GM18907 (cell line): ENCODE results near the gene GSAP.

Experiments used
- ATAC-seq: cut with Tn5 transposase; IDR thresholded peaks from one replicate; pipeline ENCODE4 v1.9.1; 2021; ENCODE audit warnings: mild to moderate bottlenecking, moderate library complexity; ENCODE audit not compliant: unreplicated experiment

The GSAP gene

DNA sequence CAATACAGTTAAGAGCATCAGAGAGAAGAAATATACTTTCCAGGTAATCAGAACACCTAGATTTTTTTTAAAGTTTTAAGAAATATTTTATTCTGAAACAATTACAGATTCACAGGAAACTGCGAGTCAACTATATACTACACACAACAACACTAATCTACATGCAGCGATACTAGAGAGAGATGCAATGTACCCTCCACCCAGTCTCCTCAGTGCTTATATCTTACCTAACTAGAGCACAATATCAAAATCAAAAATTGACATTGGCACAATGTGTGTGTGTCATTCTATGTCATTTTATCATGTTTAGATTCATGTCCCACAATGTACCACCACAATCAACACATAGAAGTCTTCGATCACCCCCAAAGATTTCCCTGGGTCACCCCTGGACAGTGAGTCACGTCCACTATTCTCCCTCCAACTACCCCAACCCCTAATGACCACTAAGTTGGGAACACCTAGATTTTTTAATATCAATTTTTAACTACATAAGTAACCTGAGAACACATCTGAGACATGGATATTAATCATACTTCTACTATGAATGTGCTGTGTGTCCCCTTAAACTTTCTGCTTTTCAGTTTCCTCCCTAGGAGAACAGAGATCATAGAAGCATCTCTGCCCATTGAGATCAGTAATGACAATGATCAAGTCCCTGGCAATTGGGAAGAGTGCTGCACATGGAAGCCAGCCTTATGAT is 86.5 kb downstream of the GSAP start:
- ATAC-seq = peak; percentile 31

DNA sequence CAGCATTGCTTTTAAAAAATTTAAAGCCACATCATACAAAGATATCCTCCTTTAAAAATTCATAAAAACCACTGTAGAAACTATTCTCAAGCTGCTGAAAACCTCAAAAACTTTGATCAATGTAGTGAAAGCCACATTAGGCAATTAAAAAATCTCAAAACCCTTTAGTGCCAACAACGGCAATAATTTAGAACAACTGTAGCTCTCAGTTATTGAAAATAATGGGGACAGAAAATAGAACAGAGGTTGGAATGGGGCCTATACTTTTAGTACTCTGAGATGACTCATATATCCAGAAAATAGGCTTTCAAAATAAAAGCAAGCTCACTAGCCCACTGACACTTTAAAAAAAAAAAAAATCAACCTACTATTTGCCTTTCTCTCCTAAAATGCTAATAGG is 87.5 kb downstream of the GSAP start:
- no peak for ATAC-seq

DNA sequence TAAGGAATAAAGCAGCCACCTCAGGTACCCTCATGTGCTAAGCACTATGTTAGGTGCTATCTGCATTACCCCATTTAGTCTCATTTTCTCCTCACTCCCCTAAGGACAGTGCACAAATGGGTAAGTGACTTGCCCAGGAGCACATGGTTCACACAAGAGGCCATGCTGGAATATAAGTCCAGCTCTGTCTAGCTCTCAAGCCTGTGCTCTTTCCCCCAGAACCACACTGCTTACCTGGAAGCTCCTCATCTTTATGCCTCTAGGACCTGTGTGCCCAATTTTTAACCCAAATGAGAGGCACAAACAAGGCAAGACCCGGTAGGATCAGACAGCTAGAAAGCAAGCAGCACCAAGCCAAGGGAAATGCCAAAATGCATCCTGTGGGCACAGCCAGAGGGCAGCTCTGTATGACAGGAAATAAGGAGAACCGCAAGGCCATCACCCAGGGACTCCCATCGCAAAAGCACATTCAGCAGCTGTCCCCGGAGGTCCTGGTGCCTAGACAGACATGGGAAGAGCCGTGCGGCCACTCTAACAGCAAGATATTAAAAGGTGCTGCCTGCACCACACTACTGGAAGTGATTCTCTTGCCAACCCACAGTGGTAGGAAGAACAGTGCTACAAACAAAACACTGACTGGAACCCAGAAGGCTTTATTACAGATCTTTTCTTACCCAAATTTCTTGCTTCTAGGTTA is 88.1 kb downstream of the GSAP start:
- no peak for ATAC-seq

DNA sequence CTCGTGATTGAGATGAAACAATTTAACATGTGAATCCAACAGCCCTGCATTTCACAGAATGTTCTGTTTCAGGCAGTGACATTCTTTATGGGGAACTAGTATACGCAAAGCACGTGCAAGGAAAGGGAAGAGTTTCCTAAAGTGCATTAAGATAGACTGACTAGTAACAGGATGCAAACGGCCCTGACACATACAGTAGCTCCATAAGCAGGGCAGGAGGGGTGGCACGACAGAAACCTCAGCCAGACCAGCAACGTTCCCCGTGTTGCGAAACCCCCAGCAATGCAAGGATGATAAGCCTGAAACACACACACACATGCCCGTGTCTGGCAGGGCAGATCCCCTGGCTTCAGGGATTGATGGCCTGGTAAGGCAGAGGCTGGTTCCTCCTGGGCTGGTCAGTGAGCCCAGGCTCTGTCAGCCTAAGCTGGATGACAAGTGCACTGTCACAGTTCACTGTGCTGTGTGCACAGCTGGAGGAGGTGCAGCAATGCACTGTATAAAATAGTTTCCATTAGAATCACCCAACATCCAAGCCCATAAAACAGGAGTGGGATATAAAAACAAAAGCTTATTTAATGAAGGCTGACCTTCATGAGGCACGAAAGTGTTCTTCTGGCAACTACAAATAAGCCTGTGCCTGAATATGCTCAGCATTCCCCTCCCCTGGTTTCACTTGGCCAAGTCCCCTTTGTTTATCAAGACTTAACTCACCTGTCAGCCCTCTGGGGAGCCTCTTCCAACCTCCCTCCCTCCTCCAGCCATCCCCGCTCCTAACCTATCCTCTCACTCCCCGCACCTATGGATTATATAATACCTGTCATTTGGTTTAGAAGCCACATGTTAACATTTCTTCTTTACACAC is 88.8 kb downstream of the GSAP start:
- ATAC-seq = no peak

DNA sequence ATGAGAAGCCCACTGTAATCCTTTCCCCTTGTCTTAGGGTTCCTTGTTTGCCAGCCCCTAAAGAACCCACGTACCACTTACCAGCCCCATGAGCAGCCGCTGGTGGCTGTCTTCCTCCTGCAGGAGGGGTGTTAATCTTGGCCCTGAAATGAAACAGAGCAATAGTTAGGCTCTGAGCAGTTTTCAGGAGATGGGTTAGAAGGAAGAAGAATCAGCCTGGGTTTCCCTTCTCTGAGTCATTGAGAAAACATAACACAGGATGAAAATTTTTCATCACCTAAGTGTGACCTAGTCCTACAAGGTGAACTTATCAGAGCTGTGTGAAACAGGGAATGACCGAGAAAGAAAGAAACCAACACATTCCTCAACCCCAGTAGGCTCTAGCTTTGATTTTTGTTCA is 90.0 kb downstream of the GSAP start:
- no peak for ATAC-seq

DNA sequence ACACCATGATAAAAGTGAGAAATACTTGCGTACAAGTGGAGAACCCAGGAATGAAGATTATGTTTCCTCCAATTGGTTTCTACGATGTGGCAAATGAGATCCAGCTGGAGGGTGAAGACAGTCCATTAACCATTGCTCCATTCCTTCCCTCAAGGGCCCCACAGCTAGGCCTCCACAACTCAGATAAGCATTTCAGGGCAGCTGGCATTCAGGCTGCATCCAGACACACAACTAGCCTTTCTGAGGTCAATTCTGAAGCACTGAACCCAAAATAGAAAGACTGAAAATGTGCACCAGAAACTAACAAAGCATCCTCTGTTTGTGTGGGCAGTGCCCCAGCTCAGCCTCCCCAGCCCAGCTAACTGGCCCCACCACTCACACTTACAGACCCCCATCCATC is 94.8 kb downstream of the GSAP start:
- ATAC-seq = no peak

DNA sequence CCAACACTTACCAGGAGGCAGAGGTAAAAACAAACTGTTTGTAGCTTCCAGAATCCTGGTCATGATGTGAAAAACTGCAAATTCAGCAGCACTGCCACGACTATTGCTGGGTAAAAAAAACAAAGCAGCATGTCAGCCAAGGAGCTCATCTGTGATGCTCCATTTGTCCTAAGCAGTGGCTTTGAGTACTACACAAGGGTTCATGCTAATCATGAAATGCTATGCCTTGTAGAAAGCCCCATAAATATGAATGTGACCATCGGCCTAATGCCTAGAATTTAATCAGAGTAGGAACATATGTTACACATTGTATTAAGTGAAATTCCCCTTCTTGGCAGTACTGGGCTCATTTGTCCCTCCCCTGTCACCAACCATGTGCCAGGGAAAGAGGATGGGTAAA is 95.4 kb downstream of the GSAP start:
- ATAC-seq = no peak

DNA sequence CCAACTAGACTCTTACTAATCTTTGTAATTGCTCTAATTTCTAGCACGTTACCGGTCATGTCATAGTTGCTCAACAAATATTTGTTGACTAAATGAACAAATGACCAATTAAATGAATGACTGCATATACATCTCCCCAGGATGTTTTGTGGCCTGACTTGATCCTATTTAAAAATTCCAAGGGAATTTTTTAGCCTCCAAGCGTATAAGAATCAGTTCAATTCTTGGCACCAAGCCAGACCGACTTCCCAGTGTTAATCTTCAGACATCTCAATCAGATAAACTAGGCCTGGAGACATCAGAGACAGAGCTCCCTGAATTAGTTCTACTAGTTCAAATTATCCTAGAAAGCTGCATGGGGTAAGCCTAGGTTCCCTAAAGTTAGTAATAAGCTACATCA is 96.0 kb downstream of the GSAP start:
- ATAC-seq = no peak

DNA sequence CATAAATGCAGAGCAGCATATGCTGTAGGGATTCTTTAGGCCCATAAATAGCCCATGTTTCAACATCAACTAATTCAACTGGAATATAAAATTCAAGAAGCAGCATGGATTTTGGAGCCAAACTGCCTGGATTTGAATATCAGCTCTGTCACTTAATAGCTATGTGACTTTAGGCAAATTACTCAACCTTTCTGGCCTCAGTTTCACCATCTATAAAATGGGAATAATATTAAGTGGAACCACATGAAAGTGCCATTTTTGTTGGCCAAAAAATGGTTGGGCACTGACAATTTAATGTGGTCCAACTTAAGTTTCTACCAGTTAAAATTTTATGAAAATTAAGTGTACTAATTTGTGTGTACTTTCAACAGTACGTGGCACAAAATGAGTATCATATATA is 98.1 kb downstream of the GSAP start:
- no peak for ATAC-seq

DNA sequence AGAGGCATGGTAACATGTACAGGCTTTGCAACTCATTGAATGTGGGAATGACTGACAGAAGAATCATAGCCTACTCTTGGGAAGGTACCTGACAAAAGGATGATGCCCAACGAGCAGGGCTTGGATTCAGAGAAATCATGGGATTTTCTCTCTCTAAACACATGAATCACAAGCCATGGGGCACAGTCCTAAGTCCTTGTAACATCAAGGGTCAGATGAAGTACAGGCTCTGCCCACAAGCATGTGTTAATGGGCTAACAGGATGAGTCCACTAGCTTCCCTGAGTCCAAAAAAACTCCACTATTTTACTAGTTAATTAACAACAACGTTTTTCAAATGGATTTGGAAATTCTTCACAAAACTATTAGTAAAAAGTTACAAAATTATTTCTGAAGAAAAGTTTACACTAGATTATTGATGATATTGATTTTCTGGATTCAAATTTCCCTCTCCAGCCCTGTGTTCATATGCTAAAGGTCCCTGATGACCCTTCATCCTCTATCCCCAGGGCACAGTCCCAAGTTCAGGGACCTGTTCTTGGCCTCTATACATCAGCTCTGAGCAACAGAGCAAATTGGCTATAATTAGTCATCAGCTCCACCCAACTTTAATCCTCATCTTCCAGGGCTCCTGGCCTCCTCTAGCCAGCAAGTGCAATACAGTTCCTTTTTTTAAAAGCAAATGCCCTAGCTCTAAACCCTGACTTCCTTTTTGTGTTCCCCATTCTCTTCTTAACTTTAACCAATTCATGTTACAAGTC is 99.8 kb downstream of the GSAP start:
- ATAC-seq = no peak

DNA sequence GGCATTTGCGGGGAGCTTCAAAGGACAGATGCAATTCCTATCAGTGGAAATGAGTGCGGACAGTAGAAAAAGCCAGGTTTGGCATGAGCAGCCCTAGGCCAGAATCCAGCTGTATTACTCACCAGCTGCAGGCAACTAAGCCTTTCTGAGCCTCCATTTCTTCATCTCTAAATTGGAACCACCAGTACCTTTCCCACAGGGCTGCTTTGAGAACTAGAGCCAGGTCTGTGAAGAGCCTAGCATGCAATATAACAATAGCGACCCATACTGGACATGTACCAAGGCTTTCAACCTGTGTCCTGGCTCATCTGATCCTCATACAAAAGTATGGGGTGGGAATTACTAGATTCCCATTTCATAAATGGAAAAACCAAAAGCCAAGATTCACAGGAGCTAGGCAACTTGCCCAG is 101.0 kb downstream of the GSAP start:
- ATAC-seq = no peak

DNA sequence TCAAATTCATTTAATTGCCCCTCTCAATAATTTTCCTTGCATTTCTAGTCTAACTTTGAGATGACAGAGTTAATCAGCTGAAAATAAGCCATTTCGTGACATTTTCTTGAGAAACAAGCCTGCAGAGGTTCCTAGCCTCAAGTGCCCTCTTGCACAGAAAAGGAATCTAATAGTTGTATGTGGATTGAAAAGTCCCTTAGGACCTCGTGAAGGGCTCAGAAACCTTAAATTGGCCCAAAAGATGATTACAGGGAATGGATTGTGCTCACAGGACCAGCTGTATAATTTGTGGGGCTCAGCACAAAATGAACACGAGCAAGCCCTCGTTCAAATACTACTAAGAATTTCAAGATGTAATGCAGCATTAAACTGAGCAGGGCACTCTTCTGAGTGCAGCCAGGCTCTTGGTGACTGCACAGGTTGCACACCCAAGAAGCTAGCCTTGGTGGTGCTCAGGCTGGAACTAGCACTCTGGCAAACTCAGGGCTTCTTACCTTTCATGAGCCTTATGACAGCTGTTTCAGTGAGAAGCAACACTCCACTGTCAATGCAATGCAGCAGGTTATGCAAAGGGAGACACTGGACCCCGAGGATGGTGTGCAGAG is 102.2 kb downstream of the GSAP start:
- ATAC-seq = no peak

DNA sequence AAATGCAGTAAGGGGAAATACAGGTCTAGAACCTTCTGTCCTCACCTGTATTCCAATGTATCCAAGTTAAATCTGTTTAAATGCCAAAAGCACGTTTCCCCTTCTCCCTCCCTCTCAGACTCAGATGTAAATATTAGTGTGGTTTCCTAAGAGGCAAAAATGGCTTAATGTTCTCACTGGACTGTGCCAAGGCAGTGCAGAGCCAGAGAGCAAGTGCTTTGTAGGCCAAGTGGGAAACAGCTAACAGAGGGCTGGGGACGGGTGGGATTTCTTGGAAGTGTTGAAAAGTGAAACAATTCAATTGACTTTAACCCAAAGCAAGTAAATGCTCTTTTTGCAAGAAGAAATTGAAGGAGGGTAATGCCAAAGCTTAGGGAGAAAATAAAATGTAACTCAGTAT is 103.1 kb downstream of the GSAP start:
- no peak for ATAC-seq

DNA sequence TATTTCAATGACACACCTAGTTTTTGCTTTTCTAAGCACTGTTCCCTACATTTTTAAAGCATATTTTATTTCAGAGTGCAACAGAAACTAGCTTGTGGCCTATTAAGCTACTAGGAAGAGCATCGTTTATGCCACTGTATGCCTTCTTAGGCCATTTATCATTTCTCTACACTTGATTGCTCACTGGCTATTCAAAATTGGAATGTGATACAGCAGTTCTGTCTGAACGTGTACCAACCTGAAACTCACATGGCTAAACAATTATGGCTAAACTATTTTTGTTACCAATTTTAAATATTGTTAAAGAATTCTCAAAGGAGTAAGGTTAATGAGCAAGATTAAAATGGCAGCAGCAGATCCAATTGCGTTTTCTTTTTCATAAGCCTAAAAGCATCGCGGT is 105.2 kb downstream of the GSAP start:
- no peak for ATAC-seq

DNA sequence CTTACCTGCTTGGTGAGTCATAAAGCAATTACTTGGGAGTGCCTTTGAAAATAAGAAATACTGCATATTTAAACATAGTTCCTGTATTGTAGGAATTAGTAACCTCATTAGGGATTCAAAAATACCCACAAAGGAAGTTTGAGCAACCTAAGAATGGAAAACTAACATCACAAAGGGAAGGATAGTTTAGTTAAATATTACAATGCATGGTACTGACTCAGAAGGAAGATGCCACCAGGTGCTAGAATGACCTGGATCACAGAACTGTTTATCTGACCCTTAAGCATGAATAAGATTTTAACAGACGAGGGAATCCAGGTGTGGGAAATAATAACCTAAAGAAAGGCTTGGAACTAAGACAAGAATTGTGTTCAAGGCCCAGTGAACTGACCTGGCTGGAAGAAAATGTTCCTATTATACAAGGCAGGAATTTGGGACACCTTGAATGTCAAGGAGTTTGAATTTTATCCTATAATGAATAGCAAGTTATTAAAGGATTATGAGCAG is 106.4 kb downstream of the GSAP start:
- ATAC-seq = no peak

DNA sequence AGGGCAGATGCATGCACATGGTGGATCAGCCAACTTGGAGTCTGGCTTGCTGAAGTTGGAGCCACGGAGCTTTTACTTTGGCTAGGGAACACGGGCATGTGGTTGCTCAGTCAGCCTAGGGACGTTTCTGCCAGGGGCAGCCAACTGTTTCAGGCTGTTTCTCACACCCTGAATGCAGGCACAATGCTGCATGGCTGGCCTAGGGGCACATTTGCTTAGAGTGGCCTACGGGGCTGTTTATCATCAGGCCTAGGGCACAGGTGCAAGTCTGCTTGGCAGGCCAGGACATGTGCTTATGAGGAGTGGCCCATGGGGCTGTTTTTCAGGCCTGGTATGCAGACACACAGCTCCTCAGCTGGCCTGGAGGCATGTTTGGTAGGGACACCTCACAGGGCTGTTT is 107.4 kb downstream of the GSAP start:
- no peak for ATAC-seq

DNA sequence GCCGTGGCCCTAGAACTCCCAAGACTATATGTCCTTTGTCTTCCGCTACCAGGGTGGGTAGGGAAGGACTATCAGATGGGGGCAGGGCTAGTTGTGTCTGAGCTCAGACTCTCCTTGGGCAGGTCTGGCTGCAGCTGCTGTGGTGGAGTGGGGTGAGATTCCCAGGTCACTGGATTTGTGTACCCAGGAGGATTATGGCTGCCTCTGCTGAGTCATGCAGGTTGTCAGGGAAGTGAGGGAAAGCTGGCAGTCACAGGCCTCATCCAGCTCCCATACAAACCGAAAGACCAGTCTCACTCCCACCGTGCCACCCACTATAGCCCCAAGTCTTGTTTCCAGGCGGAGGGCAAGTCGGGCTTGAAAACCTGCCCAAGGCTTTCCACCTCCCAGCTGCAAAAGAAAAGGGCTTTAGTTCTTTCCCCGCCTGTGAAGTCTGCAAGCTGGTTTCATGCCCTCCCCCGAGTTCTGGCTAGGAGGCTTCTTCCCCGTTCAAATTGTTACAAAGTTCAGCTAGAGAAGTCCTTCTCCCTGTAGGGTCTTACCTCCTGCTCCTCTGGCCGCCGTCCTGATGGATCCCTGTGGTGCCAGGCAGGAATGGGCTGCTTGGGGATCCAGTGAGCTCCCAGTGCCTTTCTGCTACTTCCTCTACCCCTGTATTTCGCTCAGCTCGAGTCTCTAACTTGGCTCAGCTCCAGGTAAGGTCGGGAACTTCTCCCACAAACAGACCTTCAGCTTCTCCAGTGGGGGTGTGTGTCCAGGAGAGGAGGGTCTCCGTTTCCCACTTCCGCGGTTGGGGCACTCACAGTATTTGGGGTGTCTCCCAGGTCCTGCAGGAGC is 109.7 kb downstream of the GSAP start:
- no peak for ATAC-seq

DNA sequence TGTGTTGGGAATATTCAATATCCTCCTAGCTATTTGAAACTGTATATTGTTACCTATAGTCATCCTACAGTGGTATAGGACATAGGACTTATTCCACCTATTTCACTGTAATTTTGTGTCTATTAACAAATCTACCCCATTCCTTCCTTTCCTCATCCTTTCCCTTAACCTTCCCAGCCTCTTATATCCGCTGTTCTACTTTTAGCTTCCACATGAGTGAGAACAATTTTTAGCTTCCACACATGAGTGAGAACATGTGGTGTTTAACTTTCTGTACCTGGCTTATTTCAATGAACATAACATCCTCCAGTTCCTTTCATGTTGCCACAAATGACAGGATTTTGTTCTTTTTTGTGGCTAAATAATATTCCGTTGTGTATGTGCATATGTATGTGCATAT is 120.6 kb downstream of the GSAP start:
- no peak for ATAC-seq

DNA sequence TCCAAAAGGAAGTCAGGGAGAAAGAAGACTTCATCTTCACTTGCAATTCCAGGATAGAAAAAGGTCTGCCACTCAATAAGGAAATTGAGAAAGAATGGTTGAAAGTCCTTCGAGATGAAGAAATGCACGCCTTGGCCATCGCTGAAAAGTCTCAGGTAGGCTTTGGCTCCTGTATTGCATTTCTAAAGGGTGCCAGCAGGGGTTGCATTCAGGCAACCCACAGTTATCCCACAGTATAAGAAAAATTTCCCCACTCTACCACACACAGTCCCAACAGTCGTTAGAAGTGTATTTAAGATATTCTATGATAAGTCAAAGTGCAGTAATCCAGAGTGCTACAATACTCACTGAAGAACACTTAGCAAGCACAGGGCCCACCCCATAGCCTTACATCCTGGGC is 123.1 kb downstream of the GSAP start:
- no peak for ATAC-seq

DNA sequence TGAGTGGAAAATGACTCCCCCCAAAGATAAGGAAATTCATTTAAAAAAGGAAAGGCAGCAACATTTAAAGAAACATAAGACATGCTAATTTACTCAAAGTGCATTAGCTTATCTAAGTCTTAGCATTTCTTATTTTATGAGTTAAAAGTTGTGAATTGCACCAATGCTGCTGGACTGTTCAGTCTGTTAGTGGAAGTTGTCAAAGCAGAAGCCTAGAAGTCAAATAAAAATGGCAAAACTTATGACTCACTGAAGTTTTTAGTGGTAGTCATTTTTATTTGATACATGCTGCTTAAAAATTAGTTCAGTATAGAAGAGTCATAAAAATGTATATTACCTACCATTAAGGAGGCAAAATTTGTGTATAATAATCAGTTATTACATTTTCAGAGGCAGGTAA is 125.7 kb downstream of the GSAP start:
- ATAC-seq = no peak
